IPS-20b (cell line): ENCODE measurements around the gene TRMT1.
"Not testable (repeated sequence)": the region's sequence is repeated elsewhere in the genome, so short reads cannot be mapped to it uniquely, and the experiment has no call there.

Experiments used
- H3K27ac ChIP-seq: one replicate; pipeline ENCODE4 v1.5.1; 2013; ENCODE audit warnings: low read length
- H3K27me3 ChIP-seq: 2 replicates; pipeline ENCODE4 v1.6.1; 2013; ENCODE audit warnings: mild to moderate bottlenecking, low read length, inconsistent platforms; ENCODE audit not compliant: insufficient read depth
- H3K36me3 ChIP-seq: 2 replicates; pipeline ENCODE4 v1.6.1; 2013; ENCODE audit warnings: low read depth, mild to moderate bottlenecking, inconsistent platforms, low read length, moderate library complexity; ENCODE audit not compliant: insufficient read depth
- H3K4me1 ChIP-seq: 2 replicates; pipeline ENCODE4 v1.6.1; 2013; ENCODE audit warnings: mild to moderate bottlenecking, control low read depth, inconsistent platforms, low read length, moderate library complexity; ENCODE audit not compliant: insufficient read depth
- H3K4me3 ChIP-seq: 2 replicates; pipeline ENCODE4 v1.5.1; 2013; ENCODE audit warnings: mild to moderate bottlenecking, low read length, inconsistent platforms
- H3K9ac ChIP-seq: 2 replicates; pipeline ENCODE4 v1.6.1; 2013; ENCODE audit warnings: low read depth, mild to moderate bottlenecking, inconsistent platforms, low read length, moderate library complexity
- H3K9me3 ChIP-seq: 2 replicates; pipeline ENCODE4 v1.6.1; 2013; ENCODE audit warnings: mild to moderate bottlenecking, low read depth, low read length, inconsistent platforms; ENCODE audit not compliant: insufficient read depth

The TRMT1 gene

GRCh38 chr19:13116282-13117175, at the start of gene TRMT1:
Gene TRMT1 (minus strand): TSS chr19:13116740. CDS start chr19:13116399, 341 bp downstream.
- peak within 1 kb of the TSS; percentile 95 for H3K4me3 ChIP-seq

GRCh38 chr19:13166151-13166550, 49.6 kb upstream of the TRMT1 start:
- H3K9ac ChIP-seq, H3K27ac ChIP-seq, H3K9me3 ChIP-seq, H3K4me3 ChIP-seq, H3K27me3 ChIP-seq, H3K36me3 ChIP-seq: not testable (repeated sequence)
- peaks cover 42% of the 10 kb centered on the region for H3K4me1 ChIP-seq

More at GRCh38 chr19:13116282-13117175, at the start of gene TRMT1:
- Histone ChIP-seq H3K36me3 (peaks cover 40% of the 10 kb centered on the region), H3K9ac (peak within 1 kb of the TSS; percentile 94), H3K27me3 (no peaks in the 10 kb centered on the region), H3K27ac (no peak within 1 kb of the TSS), H3K4me1 (peaks cover 18% of the 10 kb centered on the region), H3K9me3 (no peaks in the 10 kb centered on the region)

DNA sequence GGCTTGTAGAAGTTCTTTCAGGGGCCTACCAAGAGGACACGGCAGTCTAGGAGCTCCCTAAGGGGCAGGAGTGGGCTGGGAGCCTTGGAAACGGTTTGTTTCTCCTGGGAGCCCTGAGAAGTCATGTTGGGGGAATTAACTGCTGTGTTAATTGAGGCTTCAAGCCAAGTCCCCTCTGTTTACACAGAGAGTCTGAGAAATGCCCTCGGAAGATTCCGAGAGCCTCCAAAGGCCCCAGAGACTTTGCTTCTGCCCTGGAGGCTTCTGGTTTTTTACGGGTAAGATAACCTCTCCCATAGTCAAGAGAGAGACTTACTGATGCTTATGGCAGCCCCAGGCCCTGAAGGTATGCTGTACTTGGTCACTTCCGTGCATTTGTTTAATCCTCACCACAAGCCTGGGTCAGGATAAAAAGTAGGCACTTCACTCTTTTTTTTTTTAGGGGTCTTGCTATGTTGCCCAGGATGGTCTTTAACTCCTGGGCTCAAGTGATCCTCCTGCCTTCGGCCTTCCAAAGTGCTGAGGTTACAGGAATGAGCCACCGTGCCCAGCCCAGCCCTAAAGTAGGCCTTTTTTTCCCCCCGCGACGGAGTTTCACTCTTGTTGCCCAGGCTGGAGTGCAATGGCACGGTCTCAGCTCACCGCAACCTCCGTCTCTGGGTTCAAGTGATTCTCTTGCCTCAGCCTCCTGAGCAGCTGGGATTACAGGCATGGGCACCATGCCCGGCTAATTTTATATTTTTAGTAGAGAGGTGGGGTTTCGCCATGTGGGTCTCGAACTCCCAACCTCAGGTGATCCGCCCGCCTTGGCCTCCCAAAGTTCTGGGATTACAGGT, 48.8 kb upstream of the TRMT1 start:
- peak overlapping the region; percentile 98 for H3K27ac ChIP-seq
- H3K4me3 ChIP-seq = peak overlapping the region; percentile 55

GRCh38 chr19:13164343-13165161, 48.0 kb upstream of the TRMT1 start:
- Histone ChIP-seq H3K9ac (peak overlapping the region; percentile 97), H3K4me3 (peak overlapping the region; percentile 78), H3K4me1 (peaks cover 42% of the 10 kb centered on the region)

More for the DNA sequence above, 48.8 kb upstream of the TRMT1 start:
- peaks cover 42% of the 10 kb centered on the region for H3K4me1 ChIP-seq
- H3K36me3 ChIP-seq = no peaks in the 10 kb centered on the region
- H3K9me3 ChIP-seq = no peaks in the 10 kb centered on the region
- H3K9ac ChIP-seq = peak overlapping the region; percentile 97
- H3K27me3 ChIP-seq = no peaks in the 10 kb centered on the region

DNA sequence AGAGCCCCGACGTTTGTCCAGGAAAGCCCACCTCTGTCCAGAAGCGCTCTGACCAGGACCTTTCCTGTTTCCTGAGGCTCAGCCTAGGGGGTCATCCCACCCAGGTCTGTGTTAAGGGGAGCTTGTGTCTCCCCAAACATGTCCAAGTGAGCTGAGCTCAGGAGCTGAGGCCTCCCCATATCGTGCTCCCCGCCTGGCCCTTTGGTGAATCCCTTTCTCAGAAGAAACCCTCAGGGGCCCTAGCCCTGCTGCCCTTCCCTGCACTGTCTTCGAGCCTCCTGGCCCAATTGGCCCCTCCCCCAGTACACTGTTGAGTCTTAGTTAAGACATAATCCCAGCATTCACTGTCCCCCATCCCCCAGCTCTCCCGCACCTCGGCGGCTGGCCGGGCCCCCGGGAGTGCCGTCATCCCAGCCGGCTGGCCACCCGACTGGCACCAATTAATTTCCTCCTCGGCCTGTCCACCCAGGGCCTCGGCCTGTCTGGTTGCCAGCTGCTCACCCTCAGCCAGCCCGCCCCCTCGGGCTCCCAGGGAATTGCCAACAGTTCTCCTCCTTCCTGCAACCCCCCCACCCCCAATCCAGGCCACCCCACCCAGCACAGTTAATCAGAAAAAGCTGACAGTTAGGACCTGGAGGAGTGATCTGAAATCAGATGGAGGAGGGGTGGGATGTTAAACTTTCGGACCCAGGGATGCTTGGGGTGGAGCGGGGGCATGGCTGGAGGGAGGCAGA, 47.2 kb upstream of the TRMT1 start:
- no peaks in the 10 kb centered on the region for H3K9me3 ChIP-seq
- H3K9ac ChIP-seq = peak overlapping the region; percentile 97
- H3K27ac ChIP-seq = peak overlapping the region; percentile 98
- no peaks in the 10 kb centered on the region for H3K27me3 ChIP-seq
- no peaks in the 10 kb centered on the region for H3K36me3 ChIP-seq
- peak overlapping the region; percentile 78 for H3K4me3 ChIP-seq
- peaks cover 37% of the 10 kb centered on the region for H3K4me1 ChIP-seq

More at GRCh38 chr19:13164343-13165161, 48.0 kb upstream of the TRMT1 start:
- H3K27ac ChIP-seq = peak overlapping the region; percentile 98
- no peaks in the 10 kb centered on the region for H3K9me3 ChIP-seq
- no peaks in the 10 kb centered on the region for H3K27me3 ChIP-seq
- H3K36me3 ChIP-seq = no peaks in the 10 kb centered on the region

DNA sequence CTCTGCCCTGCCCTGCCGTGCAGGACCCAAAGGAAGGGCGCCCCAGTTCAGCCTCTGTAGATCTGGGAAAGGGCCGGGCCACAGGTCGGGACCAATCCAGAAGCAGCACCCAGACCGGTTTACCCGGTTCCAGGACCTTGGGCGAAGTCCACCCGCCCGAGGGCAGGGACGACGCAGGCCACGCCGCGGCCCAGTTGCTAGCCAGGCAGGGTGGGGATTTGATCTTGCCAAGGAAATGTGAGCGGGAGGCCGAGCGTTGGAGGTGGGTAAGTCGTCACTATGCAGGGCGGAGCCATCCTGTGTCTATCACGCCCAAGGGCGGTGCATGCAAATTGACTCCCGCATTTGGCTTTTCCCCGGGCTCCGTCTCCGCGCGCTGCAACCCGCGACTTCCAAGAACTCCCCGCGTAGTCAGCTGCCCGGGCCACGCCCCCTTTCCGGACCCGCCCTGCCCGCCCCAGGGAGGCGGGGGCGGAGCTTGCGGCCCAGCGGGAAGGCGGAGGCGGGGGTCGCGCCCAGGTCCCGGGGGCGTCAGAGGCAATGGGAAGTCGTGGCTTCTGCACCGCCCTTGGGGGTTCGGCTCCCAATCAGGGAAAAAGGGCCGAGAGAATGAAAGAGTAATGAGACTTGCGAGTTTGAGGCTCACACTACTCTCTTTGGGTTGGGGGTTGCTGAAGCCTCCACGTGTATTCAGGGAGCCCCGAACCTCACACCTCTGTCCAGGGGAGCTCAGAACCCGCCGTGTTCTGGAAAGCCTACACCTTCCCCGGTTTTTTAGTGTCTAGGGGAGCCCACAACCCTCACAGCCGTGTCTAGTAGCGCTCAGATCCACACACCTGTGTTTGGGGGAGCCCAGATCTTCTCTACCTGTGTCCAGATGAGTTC, 46.4 kb upstream of the TRMT1 start:
- peak overlapping the region; percentile 98 for H3K27ac ChIP-seq
- no peaks in the 10 kb centered on the region for H3K9me3 ChIP-seq
- H3K9ac ChIP-seq = peak overlapping the region; percentile 97
- peak overlapping the region; percentile 78 for H3K4me3 ChIP-seq
- H3K36me3 ChIP-seq = no peaks in the 10 kb centered on the region
- no peaks in the 10 kb centered on the region for H3K27me3 ChIP-seq
- H3K4me1 ChIP-seq = peaks cover 29% of the 10 kb centered on the region

- Histone ChIP-seq H3K9me3 (no peaks in the 10 kb centered on the region), H3K9ac (no peak overlapping the region), H3K4me3 (no peak overlapping the region), H3K4me1 (peaks cover 21% of the 10 kb centered on the region), H3K27ac (no peak overlapping the region), H3K36me3 (no peaks in the 10 kb centered on the region), H3K27me3 (no peaks in the 10 kb centered on the region)
Measured at GRCh38 chr19:13160557-13160956, 44.0 kb upstream of the TRMT1 start.

DNA sequence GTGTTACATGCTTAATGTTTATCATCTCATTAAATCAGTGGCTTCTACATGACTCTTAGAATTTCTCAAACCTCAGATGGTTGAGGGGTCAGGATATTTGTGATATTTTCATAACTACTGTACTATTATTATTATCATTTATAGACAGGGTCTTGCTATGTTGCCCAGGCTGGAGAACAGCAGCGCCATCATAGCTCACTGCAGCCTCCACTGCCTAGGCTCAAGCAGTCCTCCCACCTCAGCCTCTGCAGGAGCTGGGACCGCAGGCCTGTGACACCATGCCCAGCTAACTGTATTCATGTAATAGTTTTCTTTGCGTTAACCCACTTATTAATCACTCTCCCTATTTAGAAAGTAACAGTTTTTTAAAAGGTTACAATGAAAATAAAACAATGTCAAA, 43.2 kb upstream of the TRMT1 start:
- H3K27me3 ChIP-seq = no peaks in the 10 kb centered on the region
- no peak overlapping the region for H3K4me3 ChIP-seq
- H3K9me3 ChIP-seq = no peaks in the 10 kb centered on the region
- no peak overlapping the region for H3K9ac ChIP-seq
- H3K36me3 ChIP-seq = no peaks in the 10 kb centered on the region
- H3K27ac ChIP-seq = no peak overlapping the region
- peaks cover 13% of the 10 kb centered on the region; the same call in 1 of the 2 replicates for H3K4me1 ChIP-seq

DNA sequence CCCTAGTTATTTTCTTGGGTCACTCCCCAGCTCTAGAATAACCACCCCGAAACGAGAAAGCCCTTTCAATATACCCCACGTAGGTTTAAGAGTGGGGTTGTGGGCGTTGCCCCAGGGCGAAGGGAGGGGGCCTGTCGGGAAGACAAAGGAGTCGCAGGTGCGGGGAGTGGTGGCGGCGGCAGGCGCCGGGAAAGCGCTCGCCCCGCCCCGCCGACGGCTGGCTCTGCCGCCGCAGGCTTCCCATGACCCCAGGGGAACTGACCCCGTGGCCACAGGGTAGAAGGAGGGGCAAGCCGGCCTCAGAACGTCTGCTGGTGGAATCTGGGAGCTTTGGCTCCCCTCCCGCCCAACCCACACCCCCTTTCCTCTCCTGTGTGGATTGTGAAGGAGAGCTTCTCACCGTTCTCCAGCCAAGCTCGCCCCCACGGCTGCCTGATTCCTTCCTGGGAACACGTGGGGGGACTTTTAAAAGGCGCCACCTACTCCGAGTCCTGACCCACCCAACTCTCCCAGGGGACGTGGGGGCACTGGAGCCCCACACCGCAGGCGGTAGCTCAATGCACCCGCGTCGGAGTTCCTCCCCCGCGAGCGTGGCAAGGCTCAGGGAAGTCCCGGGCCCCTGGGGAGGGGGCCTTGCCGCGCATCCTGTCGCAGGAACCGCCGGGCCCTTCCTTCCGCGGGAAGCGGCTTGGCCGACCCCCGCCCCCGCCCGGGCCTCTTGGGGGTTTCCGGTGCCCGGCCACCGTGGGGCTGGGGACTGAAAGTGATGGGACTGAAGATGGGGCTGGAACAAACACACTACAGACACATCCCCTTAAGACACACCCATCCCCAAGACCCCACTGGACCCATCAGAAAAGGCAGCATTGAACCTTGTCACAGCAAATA, 39.2 kb upstream of the TRMT1 start:
- peak overlapping the region; percentile 100 for H3K9ac ChIP-seq
- H3K36me3 ChIP-seq = peaks cover 7% of the 10 kb centered on the region; the same call in 1 of the 2 replicates
- H3K27me3 ChIP-seq = no peaks in the 10 kb centered on the region
- H3K4me1 ChIP-seq = peaks cover 5% of the 10 kb centered on the region; the same call in 1 of the 2 replicates
- H3K4me3 ChIP-seq = peak overlapping the region; percentile 98
- H3K27ac ChIP-seq = peak overlapping the region; percentile 95
- no peaks in the 10 kb centered on the region for H3K9me3 ChIP-seq
